ENCODE data around the gene MPDU1. TPM values are rescaled to one million over a fixed set of nuclear protein-coding genes. Genes with fewer than 3 reads are reported as not detected.

Gene MPDU1
- total RNA-seq, 1 experiment from 2014 or later: 73.1 TPM

GRCh38 chr17:7580604-7581575 lies 2.8 kb upstream of the MPDU1 start:
- H3K9ac ChIP-seq (ENCODE audit: extremely low read depth, insufficient read length, low read length): no peak overlapping the region

More at GRCh38 chr17:7580604-7581575, 2.8 kb upstream of the MPDU1 start:
- H2BK15ac ChIP-seq (ENCODE audit: low read depth, low read length): no peak overlapping the region
- no peak overlapping the region for H3K27ac ChIP-seq (ENCODE audit: insufficient read length, low read depth, low read length)
- no peak overlapping the region for H2BK20ac ChIP-seq (ENCODE audit: low read depth, low read length, poor library complexity, severe bottlenecking)
- H3K79me1 ChIP-seq (ENCODE audit: insufficient read depth, low read depth, low read length, poor library complexity, severe bottlenecking): no peaks in the 10 kb centered on the region
- H2AFZ ChIP-seq (ENCODE audit: low read length): no peak overlapping the region
- no peak overlapping the region for H3K18ac ChIP-seq (ENCODE audit: insufficient read length, low read depth, low read length)
- H3K4me1 ChIP-seq (ENCODE audit: insufficient read depth, low read length): no peaks in the 10 kb centered on the region
- Mint-ChIP-seq H3K4me1 (peaks cover 45 to 54% of the 10 kb centered on the region in 2 experiments), H3K36me3 (ENCODE audit: insufficient read depth in 1 of 3, low read depth in 3 of 3) (peaks cover 33 to 54% (median 45%) of the 10 kb centered on the region in 3 experiments), H3K27me3 (ENCODE audit: low read depth) (peaks cover 2% of the 10 kb centered on the region), H3K4me3 (peak overlapping the region in 1 of 2 experiments; percentile 47; a peak in 3 of 5 replicates), H3K27ac (peak overlapping the region in 2 of 3 experiments; percentile 64 to 96; a peak in 5 of 7 replicates), H3K9me3 (peaks cover 0 to 3% of the 10 kb centered on the region in 2 experiments; a peak in 1 of 5 replicates)
- H3K14ac ChIP-seq (ENCODE audit: insufficient read depth, low read length): no peak overlapping the region
- H3K4ac ChIP-seq (ENCODE audit: low read depth, low read length): no peak overlapping the region
- no peak overlapping the region for H4K5ac ChIP-seq (ENCODE audit: insufficient read length, low read depth, low read length)
- no CpG with 5 or more reads among the region's 23 CpGs for WGBS (ENCODE audit: extremely low coverage, insufficient read length, low lambda C conversion rate)
- H2BK120ac ChIP-seq (ENCODE audit: low read depth, low read length, poor library complexity, severe bottlenecking): no peak overlapping the region
- peak; percentile 42 for DNase-seq
- H2BK5ac ChIP-seq (ENCODE audit: insufficient read length, low read length): no peak overlapping the region
- H2BK12ac ChIP-seq (ENCODE audit: insufficient read length, low read depth, low read length): no peak overlapping the region
- H3T11ph ChIP-seq (ENCODE audit: low read length): no peak overlapping the region
- H3K23me2 ChIP-seq (ENCODE audit: insufficient read length, low read depth, low read length, poor library complexity, severe bottlenecking): peaks cover 3% of the 10 kb centered on the region
- H4K91ac ChIP-seq (ENCODE audit: insufficient read length, low read depth, low read length): no peak overlapping the region
- no peaks in the 10 kb centered on the region for H3K9me3 ChIP-seq (ENCODE audit: control insufficient read depth, low read depth, low read length)
- H4K8ac ChIP-seq (replicated peaks; ENCODE audit: insufficient read length, low read depth, low read length): no peak overlapping the region
- H3K79me2 ChIP-seq (ENCODE audit: insufficient read depth, low read length): no peaks in the 10 kb centered on the region; the same call in 1 of the 2 replicates
- H3K56ac ChIP-seq (ENCODE audit: insufficient read length, low read depth, low read length): no peak overlapping the region
- no peak for TF ChIP-seq CTCF (conservative IDR thresholded peaks at IDR 0.05)
- H2AK5ac ChIP-seq (ENCODE audit: insufficient read length, low read length): no peak overlapping the region
- H3K4me2 ChIP-seq (ENCODE audit: insufficient read depth, insufficient read length, low read length): no peak overlapping the region
- no peak overlapping the region for H3K23ac ChIP-seq (ENCODE audit: insufficient read length, low read depth, low read length)
- H4K20me1 ChIP-seq (ENCODE audit: control insufficient read depth, insufficient read depth, insufficient read length): no peaks in the 10 kb centered on the region
- no peaks in the 10 kb centered on the region for H3K27me3 ChIP-seq (ENCODE audit: insufficient read depth, low read length)
